ENCODE data around the gene TNS1. TPM values are rescaled to one million over a fixed set of nuclear protein-coding genes. Genes with fewer than 3 reads are reported as not detected.

TNS1 gene
- total RNA-seq, 1 experiment from 2014 or later = 6.2 TPM

GRCh38 chr2:217791551-217791950 lies 211.2 kb downstream of the TNS1 start:
- POLR2A ChIA-PET = no interaction called here
- no peak overlapping the region for H3K27ac ChIP-seq (ENCODE audit: low read depth, low read length)
- H3K79me2 ChIP-seq (ENCODE audit: insufficient read depth, low read length) = no peaks in the 10 kb centered on the region
- ATAC-seq (no peak), DNase-seq (ENCODE audit: low read depth, low spot score) (no peak)
- peaks cover 0 to 7% of the 10 kb centered on the region in 2 experiments; a peak in 2 of 4 replicates for H3K4me1 ChIP-seq (ENCODE audit: control insufficient read depth in 1 of 2, insufficient read depth in 2 of 2, low read length in 2 of 2)
- no TSS peak for BruUV-seq (replicated peaks)
- CTCF ChIA-PET = interaction anchor here (0.9 to 5.3 kb wide), 9 partner anchors 78 to 277 kb away, joined by 3 to 54 read pairs (median 6); partner anchors contain the start of gene RUFY4
- no peaks in the 10 kb centered on the region for H3K9me2 ChIP-seq (ENCODE audit: insufficient read depth)
- H3K9me3 ChIP-seq (ENCODE audit: control insufficient read depth in 1 of 2, insufficient read depth in 1 of 2, low read depth in 1 of 2, low read length in 2 of 2) = no peaks in the 10 kb centered on the region
- no peaks in the 10 kb centered on the region for H3K27me3 ChIP-seq (ENCODE audit: insufficient read depth, low read length)
- intact Hi-C loops (cut with micrococcal nuclease) = no loop called here
- H2AFZ ChIP-seq (ENCODE audit: low read depth, low read length, poor library complexity, severe bottlenecking) = no peak overlapping the region
- no peak overlapping the region for H3K4me3 ChIP-seq (replicated peaks in 1 of 2; ENCODE audit: low read depth in 1 of 2, low read length in 2 of 2)
- no peaks in the 10 kb centered on the region for H4K20me1 ChIP-seq (ENCODE audit: insufficient read depth)
- RAD21 ChIA-PET (ENCODE audit: low non-redundant PET in 1 of 2, low total read pairs in 2 of 2, uncharacterized antibody in 2 of 2, unreplicated experiment in 2 of 2) = no interaction called here
- TF ChIP-seq POLR2A (IDR thresholded peaks at IDR 0.05; ENCODE audit: borderline replicate concordance, extremely low read depth, insufficient read depth, insufficient read length) = no peak
- TF ChIP-seq EZH2 (IDR thresholded peaks at IDR 0.05) = no peak
- TF ChIP-seq REST (IDR thresholded peaks at IDR 0.05; ENCODE audit: low read depth) = no peak
- no peak for TF ChIP-seq ELF1 (IDR thresholded peaks at IDR 0.05; ENCODE audit: borderline replicate concordance, low read depth)
- TF ChIP-seq SIN3A (IDR thresholded peaks at IDR 0.05; ENCODE audit: low read depth) = no peak
- TF ChIP-seq EGR1 (IDR thresholded peaks at IDR 0.05; ENCODE audit: low read depth) = no peak
- TF ChIP-seq, protein P1, sequence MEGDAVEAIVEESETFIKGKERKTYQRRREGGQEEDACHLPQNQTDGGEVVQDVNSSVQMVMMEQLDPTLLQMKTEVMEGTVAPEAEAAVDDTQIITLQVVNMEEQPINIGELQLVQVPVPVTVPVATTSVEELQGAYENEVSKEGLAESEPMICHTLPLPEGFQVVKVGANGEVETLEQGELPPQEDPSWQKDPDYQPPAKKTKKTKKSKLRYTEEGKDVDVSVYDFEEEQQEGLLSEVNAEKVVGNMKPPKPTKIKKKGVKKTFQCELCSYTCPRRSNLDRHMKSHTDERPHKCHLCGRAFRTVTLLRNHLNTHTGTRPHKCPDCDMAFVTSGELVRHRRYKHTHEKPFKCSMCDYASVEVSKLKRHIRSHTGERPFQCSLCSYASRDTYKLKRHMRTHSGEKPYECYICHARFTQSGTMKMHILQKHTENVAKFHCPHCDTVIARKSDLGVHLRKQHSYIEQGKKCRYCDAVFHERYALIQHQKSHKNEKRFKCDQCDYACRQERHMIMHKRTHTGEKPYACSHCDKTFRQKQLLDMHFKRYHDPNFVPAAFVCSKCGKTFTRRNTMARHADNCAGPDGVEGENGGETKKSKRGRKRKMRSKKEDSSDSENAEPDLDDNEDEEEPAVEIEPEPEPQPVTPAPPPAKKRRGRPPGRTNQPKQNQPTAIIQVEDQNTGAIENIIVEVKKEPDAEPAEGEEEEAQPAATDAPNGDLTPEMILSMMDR (IDR thresholded peaks at IDR 0.05 in 2 of 3, conservative IDR thresholded peaks at IDR 0.05 in 1 of 3; ENCODE audit: borderline replicate concordance in 1 of 3, insufficient read depth in 1 of 3, low read depth in 2 of 3, low read length in 2 of 3) = no peak
- no peak for TF ChIP-seq SP1 (IDR thresholded peaks at IDR 0.05; ENCODE audit: low read depth)
- TF ChIP-seq JUND (IDR thresholded peaks at IDR 0.05) = no peak
- TF ChIP-seq ZNF274 (IDR thresholded peaks at IDR 0.05; ENCODE audit: low read depth, low read length) = no peak
- TF ChIP-seq, protein P2, sequence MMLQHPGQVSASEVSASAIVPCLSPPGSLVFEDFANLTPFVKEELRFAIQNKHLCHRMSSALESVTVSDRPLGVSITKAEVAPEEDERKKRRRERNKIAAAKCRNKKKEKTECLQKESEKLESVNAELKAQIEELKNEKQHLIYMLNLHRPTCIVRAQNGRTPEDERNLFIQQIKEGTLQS (IDR thresholded peaks at IDR 0.05) = no peak
- TF ChIP-seq MAX (IDR thresholded peaks at IDR 0.05) = no peak
- TF ChIP-seq CBX3 (IDR thresholded peaks at IDR 0.05; ENCODE audit: low read depth) = no peak
- no peak for TF ChIP-seq YY1 (IDR thresholded peaks at IDR 0.05; ENCODE audit: extremely low read depth, insufficient replicate concordance, low read depth, low read length)
- no peak overlapping the region for H3K4me2 ChIP-seq (ENCODE audit: low read length)
- H3K36me3 ChIP-seq (ENCODE audit: control insufficient read depth in 1 of 2, insufficient read depth in 2 of 2, low read length in 2 of 2) = no peaks in the 10 kb centered on the region
- H3K9ac ChIP-seq (ENCODE audit: low read length) = no peak overlapping the region

Measured in HCT116 (cell line).